SKM-1 (cell line): ENCODE results near the gene LINGO1.

Experiments used
- DNase-seq: peaks from one replicate; lab custom pipeline; 2025; ENCODE audit not compliant: unreplicated experiment; lab: John Stamatoyannopoulos, UW

Gene LINGO1

GRCh38 chr15:77597804-77598453 is 34.8 kb downstream of the LINGO1 start:
- no peak for DNase-seq

GRCh38 chr15:77596821-77597803 is 35.6 kb downstream of the LINGO1 start:
- DNase-seq, result no peak

DNA sequence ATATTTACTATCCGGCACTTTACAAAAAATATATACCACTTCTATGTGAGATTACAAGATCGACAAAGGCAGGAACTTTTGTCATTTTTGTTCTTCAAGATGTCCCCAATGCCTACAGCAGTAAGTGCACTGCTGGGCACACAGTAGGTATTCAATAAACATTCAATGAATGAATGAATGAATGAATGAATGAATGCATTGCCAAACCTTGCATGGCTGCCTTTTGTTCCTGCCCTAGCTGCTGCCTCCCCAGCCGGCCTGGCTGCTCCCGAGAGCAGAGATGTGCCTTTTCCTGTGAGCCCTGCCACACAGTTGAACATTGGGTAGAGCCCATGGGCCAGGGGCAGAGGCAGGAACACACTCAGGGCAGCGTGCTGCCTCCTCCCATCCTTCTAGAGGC is 37.5 kb downstream of the LINGO1 start:
- DNase-seq, result no peak

GRCh38 chr15:77592758-77593157 is 40.0 kb downstream of the LINGO1 start:
- DNase-seq, result no peak

DNA sequence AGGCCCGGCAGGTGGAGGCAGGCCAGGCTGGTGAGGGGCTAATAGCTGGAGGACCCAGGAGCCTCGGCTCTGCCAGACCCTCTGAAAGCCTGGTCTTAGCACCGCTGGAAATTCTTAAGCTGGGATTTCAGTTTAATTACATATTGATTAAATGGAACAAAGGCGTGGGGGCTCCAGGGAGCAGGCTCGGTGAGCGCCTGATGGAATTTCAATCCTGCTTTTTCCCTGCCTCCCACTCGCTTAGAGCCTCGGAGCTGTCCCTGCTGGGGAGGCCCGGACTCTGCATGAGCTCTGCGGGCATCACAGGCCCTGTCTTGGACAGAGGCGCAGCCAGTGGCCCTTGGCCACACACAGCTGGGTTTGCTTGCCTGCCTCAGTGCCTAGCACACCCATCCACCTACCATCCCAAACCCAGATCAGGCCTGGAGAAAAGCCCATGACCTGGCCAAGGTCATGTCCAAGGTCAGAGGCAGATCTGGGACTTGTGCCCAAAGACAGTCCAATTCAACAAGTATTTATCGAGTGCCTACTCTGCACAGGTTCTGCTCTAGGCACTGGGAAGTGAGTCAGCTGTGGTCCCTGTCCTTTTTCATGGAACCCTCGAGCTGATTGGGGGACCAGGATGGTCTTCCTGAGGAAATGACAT is 40.6 kb downstream of the LINGO1 start:
- DNase-seq, result no peak

GRCh38 chr15:77589839-77590238 is 42.9 kb downstream of the LINGO1 start:
- DNase-seq, result no peak

GRCh38 chr15:77588126-77588525 is 44.6 kb downstream of the LINGO1 start:
- DNase-seq, result no peak

DNA sequence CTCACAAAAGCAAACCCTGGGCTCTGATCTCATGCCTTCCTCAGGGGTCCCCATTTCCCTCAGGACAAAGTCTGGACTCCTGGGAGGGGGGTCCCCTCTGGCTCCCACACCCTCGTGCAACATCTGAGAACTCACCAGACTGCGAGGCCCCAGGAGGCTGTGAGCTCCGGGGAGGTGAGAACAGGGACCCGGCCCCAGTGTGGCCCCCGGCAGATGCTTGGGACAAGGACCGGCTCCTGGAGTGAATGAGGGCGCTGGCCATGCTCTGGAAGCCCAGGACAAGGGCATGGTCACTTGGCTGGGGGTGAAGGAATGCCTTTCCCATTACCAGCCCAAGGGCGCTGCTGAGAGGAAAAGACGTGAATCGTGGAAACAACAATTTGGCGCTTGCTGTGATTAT is 48.0 kb downstream of the LINGO1 start:
- DNase-seq, result no peak

DNA sequence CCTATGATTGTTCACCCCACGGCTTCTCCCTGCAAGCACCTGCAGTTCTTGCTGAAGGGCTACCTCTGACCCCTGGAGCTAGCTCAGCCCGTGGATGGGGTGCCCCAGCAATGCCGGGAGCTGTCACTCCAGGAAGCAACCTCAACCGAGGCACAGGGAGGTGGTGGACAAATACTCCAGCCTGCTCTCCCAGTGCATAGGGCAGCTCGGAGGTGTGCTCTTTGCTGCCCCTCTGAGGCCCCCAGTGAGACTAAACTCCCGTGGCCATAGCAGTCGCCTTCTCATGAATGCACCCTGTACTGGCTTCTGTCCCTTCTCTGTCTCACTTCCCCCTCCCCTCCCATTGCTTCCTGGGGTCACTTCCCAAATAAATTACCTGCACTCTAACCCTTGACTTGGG is 48.5 kb downstream of the LINGO1 start:
- DNase-seq, result no peak

DNA sequence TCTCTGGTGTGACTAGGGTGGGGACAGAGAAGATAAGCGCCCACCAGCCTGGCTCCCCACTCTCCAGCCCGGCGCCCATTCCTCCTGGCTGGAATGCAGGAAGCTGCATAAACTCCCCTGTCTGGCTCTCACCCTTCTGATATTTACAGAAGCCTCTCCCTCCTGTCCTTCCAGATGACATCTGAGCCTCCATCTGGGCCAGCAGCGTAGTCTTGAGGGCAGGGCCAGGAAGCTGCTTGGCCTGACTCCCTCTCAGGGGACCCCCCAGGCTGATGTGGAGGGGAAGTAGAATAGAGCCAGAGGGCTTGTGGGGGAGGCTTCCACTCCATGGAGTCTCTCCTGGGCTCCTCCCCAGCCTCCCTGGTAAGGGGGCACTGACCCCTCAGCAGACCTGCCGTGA is 49.9 kb downstream of the LINGO1 start:
- no peak for DNase-seq

DNA sequence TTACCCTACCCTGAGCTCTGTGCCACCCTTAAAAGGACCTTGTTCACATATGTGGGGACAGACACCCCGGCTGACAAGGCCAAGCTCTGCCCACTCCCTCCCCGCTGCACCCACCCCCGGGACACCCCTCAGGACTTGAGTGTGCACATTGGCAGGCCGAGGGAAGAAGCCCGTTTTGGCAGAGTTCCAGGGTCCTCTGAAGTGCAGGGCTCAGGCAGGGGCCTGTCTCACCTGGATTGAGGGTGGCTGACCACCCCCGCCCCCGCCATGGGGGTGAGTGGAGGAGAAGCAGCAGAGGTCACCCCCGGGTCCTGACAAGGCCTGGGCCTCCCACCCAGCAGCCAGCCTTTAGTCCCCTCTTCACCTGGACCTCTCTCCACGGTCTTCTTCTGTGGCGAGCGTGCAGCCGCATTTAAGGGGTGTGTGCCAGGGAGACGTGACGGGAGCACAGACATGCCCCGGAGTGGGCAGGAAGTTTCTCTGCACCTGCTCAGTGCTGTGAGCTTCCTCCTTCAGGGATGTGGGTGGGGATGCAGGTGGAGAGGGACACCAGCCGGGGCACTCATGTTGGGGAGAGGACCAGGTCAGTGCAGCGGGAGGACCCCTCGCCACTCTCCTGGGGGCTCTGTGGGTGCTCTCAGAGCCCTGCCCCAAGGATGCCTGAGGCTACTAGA is 50.7 kb downstream of the LINGO1 start:
- no peak for DNase-seq

GRCh38 chr15:77580996-77581682 is 51.6 kb downstream of the LINGO1 start:
- DNase-seq, result no peak

GRCh38 chr15:77579498-77580188 is 53.1 kb downstream of the LINGO1 start:
- no peak for DNase-seq

DNA sequence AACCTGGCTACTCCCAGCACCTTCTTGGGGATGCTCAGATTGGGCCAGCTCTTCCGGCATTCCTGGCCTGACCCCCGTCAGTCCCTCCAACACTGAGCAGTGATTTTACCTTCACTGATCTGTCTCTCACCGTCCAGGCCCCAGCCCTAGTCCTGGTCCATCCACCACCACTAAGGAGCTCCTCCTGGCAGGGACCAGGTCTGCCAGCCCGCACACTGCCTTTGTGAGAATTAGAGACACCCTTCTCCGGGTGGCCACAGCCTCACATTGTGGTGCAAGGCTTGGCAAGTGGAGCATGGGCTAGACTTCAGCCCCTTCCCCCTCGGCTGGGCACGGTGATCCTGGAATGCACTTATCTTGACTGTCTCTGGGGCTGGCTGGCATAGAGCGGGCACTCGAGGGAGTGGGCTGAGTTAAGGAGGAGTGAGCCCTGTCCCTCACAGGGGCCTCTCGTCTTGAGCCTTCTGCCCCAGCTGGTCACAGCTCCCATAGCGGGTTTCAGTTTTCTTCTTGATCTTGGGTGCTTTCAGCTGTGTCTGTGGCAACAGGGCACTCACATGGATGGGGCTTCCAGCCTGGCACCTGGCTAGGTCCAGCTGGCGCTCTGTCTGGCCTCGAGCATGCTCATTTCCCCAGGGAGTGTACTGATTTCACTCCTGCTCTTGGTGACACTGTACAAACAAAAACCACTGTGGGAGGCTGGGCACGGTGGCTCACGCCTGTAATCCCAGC is 53.9 kb downstream of the LINGO1 start:
- DNase-seq, result no peak

DNA sequence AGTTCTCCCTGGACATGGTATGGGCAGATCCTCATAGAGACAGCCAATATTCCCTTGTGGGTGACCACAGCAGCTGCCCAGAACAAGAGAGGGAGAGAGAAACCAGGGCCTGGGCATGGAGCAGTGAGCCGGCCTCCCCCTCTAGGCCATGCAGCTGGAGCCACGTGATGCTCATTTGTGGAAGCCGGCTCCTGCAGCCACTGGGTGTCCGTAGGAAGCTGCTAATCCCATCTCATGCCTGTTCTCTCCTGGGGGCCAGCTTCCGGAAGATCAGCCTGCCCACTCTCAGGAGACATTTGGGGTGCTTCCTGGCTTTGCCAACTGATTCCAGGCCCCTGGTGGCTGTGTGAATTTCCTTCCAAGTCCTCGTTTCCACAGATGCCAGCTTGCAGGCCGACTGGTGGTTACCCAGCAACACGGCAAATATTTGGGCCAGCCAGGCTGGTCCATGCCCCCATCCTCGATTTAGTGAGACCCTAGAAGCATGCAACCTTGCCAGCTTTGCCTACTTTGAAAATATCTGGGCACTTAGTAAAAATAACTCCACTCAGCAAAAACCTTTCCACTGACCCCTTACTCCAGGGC is 55.3 kb downstream of the LINGO1 start:
- DNase-seq, result no peak

DNA sequence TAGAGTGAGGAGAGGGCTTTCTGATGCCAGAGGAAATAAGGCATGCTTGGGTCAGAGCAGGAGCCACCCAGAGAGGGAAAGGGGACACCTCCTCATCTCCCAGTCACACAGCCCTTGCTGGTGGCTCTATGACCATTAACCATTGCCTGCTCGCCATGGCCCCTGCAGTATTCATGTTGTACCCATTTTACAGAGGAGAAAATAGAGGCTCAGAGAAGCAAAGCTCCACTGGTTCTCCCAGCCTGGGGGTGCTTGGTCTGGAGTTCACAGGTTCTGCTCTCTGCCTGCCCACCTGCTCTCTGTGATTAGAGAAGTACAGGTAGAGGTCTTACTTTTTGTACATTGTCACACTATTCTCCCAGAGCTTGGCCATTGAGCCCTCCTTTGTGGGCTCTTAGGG is 56.2 kb downstream of the LINGO1 start:
- DNase-seq, result no peak

- no peak for DNase-seq
Observed at GRCh38 chr15:77575203-77575934, 57.3 kb downstream of the LINGO1 start.

DNA sequence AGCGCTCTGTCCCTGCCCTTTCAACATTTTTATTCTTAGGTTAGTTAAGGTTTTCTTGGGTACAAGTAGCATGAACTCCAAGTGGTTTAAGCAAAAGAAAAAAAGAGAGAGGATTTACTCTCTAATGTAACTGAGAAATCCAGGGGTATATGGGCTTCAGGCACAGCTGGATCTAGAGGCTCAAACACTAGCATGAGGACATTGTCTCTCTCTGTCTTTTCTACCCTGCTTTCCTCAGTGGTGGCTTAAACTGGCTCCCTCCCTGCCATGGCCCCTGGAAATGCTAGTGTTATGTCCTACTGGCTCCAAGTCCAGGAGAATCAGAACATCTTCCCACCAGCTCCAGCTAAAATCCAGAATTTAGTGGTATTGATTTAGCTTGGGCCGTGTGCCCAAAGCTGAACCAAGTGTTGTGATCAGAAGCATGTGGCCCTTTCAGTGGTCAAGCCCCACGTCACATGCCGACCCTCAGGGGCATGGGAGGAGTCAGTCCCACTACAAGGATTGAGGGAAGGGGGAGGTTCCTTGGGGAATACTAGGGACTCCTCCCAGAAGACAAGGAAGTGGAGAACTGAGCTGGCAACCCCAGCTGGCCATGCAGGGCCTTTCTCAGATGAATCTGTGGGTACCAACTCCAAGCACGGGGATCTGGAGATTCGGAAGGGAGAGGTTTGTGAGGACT is 58.0 kb downstream of the LINGO1 start:
- DNase-seq, result no peak
